Kidney epithelial cell (primary cell): ENCODE measurements around the gene MSLN. TPM values are rescaled to one million over a fixed set of nuclear protein-coding genes. Genes with fewer than 3 reads are reported as not detected.
A peak's percentile ranks its signal among the peaks of the same experiment; 100 is the strongest.
"Not testable (repeated sequence)": the region's sequence is repeated elsewhere in the genome, so short reads cannot be mapped to it uniquely, and the experiment has no call there.

Source experiments
- DNase-seq: peaks from one replicate; pipeline ENCODE4 v3.0.0-alpha.2; 2010; ENCODE audit warnings: low read depth
- H3K27me3 ChIP-seq: 2 replicates; pipeline ENCODE4 v1.6.0; 2011; ENCODE audit warnings: low read length; ENCODE audit not compliant: control insufficient read depth, insufficient read depth
- H3K36me3 ChIP-seq: 2 replicates; pipeline ENCODE4 v1.5.1; 2011; ENCODE audit warnings: low read length; ENCODE audit not compliant: control insufficient read depth, insufficient read depth
- H3K4me3 ChIP-seq: 2 replicates; pipeline ENCODE4 v1.5.1; 2011; ENCODE audit warnings: low read depth, mild to moderate bottlenecking, control low read depth, low read length
- total RNA-seq: library from RNA; depleted of rRNA; stranded (reverse); fragments of >200 nt; gene quantifications from 2 replicates; pipeline ENCODE4 v1.2.3, GENCODE V29; 2015
- TF ChIP-seq, protein P1 (sequence below): IDR thresholded peaks from 2 replicates; pipeline ENCODE4 v1.5.1; 2011; ENCODE audit warnings: mild to moderate bottlenecking, moderate library complexity, low read length, control low read depth, inconsistent platforms; ENCODE audit not compliant: insufficient read depth, poor library complexity, severe bottlenecking

MSLN gene
- total RNA-seq, 1 donor from 2014 or later, result 8.6 TPM

DNA sequence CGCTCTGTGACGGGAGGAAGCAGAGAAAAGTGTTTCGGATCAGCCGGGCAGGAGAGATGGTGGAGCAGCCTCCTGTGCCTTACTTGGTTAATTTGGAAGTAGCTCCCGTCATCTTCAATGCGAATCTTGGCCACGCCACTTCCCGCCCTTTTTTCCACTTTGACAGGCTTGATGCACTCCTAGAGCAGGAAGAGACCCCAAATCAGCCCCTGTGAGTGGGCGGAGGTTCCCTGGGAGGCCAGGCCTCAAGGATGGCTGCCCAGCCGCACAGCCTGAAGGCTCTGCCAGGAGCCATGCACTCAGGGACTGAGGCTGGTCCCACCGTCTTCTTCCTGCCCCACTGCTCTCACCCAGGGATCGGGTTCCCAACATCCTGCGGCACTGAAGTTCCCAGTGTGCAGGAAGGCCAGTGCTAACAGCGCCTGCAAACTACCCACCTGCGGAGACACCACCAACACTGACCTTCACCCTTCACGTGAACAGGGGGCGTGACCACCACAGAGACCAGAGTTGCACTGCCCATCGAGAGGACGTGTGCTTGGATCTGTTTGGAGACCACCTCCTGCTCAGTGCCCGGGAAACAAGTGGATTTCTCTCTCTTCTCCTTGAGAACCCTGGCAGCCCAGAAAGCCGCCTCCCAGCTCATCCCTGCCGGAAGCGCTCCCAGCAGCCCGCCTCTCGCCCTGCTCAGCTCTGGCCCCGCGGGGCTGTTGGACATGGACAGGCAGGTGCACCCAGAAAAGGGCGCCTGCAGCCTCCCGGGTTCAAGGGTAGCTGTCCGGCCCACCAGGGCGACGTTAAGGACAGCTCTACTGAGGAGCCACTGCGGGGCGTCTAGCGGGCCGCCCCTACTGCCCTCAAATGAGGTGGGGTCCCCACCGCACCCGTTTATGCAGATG lies 20.7 kb upstream of the MSLN start:
- TF ChIP-seq, protein P1, sequence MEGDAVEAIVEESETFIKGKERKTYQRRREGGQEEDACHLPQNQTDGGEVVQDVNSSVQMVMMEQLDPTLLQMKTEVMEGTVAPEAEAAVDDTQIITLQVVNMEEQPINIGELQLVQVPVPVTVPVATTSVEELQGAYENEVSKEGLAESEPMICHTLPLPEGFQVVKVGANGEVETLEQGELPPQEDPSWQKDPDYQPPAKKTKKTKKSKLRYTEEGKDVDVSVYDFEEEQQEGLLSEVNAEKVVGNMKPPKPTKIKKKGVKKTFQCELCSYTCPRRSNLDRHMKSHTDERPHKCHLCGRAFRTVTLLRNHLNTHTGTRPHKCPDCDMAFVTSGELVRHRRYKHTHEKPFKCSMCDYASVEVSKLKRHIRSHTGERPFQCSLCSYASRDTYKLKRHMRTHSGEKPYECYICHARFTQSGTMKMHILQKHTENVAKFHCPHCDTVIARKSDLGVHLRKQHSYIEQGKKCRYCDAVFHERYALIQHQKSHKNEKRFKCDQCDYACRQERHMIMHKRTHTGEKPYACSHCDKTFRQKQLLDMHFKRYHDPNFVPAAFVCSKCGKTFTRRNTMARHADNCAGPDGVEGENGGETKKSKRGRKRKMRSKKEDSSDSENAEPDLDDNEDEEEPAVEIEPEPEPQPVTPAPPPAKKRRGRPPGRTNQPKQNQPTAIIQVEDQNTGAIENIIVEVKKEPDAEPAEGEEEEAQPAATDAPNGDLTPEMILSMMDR, result no peak
- Histone ChIP-seq H3K4me3 (peak overlapping the region; percentile 97), H3K36me3 (no peaks in the 10 kb centered on the region), H3K27me3 (no peaks in the 10 kb centered on the region)
- DNase-seq, result no peak

DNA sequence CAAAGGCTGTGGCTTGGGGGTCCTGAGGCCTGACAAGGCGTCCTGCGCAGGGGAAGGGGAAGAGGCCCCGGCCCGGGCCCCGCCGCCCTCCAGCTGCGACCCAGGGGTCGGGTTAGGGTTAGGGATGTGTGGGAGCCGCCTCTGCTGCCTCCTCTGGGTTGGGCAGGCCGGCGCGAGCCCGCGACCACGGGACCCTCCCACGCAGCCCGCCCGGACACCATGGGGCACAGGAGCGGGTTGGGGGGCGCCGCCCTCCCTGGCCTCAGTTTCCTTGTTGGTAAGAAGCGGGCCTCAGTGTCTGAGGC lies 20.1 kb upstream of the MSLN start:
- no peak for DNase-seq
- TF ChIP-seq, protein P1, result no peak
- Histone ChIP-seq H3K4me3 (peak overlapping the region; percentile 97), H3K27me3 (no peaks in the 10 kb centered on the region), H3K36me3 (no peaks in the 10 kb centered on the region)

DNA sequence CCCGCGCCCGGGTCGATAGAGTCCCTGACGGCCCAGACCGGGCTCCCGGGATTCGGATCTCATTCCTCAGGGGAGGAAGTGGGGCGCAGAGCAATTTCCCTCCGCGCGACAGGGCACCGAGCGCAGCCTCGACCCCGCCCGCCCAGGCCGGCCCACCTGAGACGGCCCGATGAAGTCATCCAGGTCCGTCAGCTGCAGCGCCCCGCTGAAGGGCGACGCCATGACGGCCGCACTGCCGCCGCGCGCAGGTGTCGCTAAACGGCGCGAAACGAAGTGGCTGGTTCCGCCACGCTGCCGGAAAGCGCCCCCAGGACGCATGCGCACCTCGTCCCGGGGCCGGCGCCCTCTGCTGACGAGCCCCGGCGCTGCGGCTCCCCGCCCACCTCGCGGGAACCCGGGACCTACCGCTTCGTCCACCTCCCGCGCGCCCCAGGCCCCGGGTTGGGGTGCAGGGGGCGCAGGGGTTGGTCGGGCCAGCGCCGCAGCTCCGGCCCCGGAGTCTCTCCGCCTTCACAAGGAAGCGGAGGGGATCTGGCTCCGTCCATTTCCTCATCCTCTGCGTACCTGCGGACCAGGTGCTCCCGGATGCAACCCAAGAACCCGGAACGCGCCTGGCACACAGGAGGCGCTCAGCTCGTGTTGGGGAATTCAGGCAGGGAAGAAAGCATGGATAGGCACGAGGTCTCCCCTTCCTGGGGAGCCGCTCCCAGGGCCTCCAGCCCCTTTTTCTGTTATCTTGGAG lies 19.6 kb upstream of the MSLN start, which contains the start of gene CIAO3:
CIAO3 (minus strand) TSS at position 234 of the 742 bp plus-strand sequence; CDS start at position 222, 12 bp downstream.
- no peak for DNase-seq
- H3K36me3 ChIP-seq, result no peaks in the 10 kb centered on the region
- TF ChIP-seq, protein P1, result peak; percentile 23
- H3K27me3 ChIP-seq, result no peaks in the 10 kb centered on the region
- peak within 1 kb of the TSS; percentile 97 for H3K4me3 ChIP-seq

DNA sequence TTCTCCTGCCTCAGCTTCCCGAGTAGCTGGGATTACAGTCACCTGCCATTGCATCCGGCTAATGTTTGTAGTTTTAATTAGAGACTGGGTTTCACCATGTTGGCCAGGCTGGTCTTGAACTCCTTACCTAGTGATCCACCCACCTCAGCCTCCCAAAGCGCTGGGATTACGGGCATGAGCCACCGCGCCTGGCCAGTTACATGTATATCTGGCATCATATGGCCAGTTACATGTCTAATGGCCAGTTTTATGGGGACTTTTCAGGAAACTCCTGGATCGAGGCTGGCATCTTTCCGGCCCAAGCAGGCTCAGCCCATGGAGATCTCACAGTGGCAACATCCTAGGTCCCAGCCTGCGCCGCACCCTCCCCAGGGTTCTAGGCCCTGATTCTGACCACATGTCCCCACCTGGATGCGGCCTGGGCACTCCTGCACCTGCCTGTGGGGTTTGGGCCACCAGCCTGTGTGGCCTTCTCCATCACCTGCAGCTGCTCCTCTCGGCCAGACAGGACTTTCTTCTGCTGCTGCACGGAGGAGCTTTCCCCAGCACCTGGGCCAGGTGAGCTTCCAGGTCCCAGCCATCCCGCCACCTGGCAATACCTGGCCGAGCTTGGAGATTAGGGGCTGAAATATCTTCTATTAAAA lies 18.4 kb upstream of the MSLN start:
- no peak for DNase-seq
- TF ChIP-seq, protein P1, result no peak
- Histone ChIP-seq H3K27me3 (no peaks in the 10 kb centered on the region), H3K36me3 (no peaks in the 10 kb centered on the region), H3K4me3 (no peak overlapping the region)

DNA sequence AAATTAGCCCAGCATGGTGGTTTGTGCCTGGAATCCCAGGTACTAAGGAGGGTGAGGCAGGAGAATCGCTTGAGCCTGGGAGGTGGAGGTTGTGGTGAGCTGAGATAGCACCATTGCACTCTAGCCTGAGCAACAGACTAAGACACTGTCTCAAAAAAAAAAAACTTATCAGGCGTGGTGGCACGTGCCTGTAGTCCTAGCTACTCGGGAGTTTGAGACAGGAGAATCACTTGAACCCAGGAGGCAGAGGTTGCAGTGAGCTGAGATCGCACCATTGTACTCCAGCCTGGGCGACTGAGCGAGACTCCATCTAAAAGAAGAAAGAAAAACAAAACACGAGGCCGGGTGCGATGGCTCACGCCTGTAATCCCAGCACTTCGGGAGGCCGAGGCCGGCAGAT lies 17.6 kb upstream of the MSLN start:
- not testable (repeated sequence) for DNase-seq, H3K36me3 ChIP-seq, H3K27me3 ChIP-seq

More for the DNA sequence above, 17.6 kb upstream of the MSLN start:
- not testable (repeated sequence) for H3K4me3 ChIP-seq
